HEK293T (cell line): ENCODE results near the gene TM4SF18.
"Not testable (repeated sequence)": the region's sequence is repeated elsewhere in the genome, so short reads cannot be mapped to it uniquely, and the experiment has no call there.

Source experiments
- CTCF ChIA-PET: fragments of 350-600 bp; formaldehyde crosslinking; extraction: SDS; loops from one replicate; lab custom pipeline; 2021; ENCODE audit warnings: antibody characterized with exemption, inconsistent platforms; lab: Yijun Ruan, JAX
- POLR2A ChIA-PET: fragments of 350-600 bp; formaldehyde crosslinking; extraction: SDS; loops from one replicate; lab custom pipeline; 2020; ENCODE audit warnings: antibody characterized with exemption, inconsistent platforms; lab: Yijun Ruan, JAX
- DNase-seq: peaks from one replicate; pipeline ENCODE4 v3.0.0; 2012; ENCODE audit warnings: mixed read lengths; ENCODE audit errors: extremely low spot score
- ARNT ChIP-seq: fragments of 450-650 bp; IDR thresholded peaks from 2 replicates; pipeline ENCODE4 v1.6.1; 2017; ENCODE audit warnings: mild to moderate bottlenecking
- BHLHE40 ChIP-seq: fragments of 450-650 bp; IDR thresholded peaks from 2 replicates; pipeline ENCODE4 v1.6.1; 2016; ENCODE audit warnings: mild to moderate bottlenecking, moderate library complexity, borderline replicate concordance
- CTBP1 ChIP-seq: fragments of 450-650 bp; IDR thresholded peaks from 2 replicates; pipeline ENCODE4 v1.6.1; 2016; ENCODE audit warnings: borderline replicate concordance
- ELF4 ChIP-seq: fragments of 450-650 bp; IDR thresholded peaks from 2 replicates; pipeline ENCODE4 v1.6.1; 2017; ENCODE audit warnings: antibody characterized with exemption
- FOXA1 ChIP-seq: fragments of 450-650 bp; IDR thresholded peaks from 2 replicates; pipeline ENCODE4 v1.6.1; 2016; ENCODE audit warnings: mild to moderate bottlenecking
- FOXK2 ChIP-seq: fragments of 450-650 bp; IDR thresholded peaks from 2 replicates; pipeline ENCODE4 v1.6.1; 2016; ENCODE audit warnings: mild to moderate bottlenecking
- FOXM1 ChIP-seq: fragments of 450-650 bp; IDR thresholded peaks from 2 replicates; pipeline ENCODE4 v1.6.1; 2017; ENCODE audit warnings: mild to moderate bottlenecking, borderline replicate concordance
- HDGF ChIP-seq: fragments of 450-650 bp; IDR thresholded peaks from 2 replicates; pipeline ENCODE4 v1.6.1; 2017; ENCODE audit warnings: antibody characterized with exemption, borderline replicate concordance
- L3MBTL2 ChIP-seq: fragments of 450-650 bp; conservative IDR thresholded peaks from 2 replicates; pipeline ENCODE4 v1.6.1; 2016; ENCODE audit warnings: mild to moderate bottlenecking
- LEF1 ChIP-seq: fragments of 450-650 bp; IDR thresholded peaks from 2 replicates; pipeline ENCODE4 v1.6.1; 2017; ENCODE audit warnings: mild to moderate bottlenecking, borderline replicate concordance
- NFRKB ChIP-seq: fragments of 450-650 bp; IDR thresholded peaks from 2 replicates; pipeline ENCODE4 v1.6.1; 2016; ENCODE audit warnings: mild to moderate bottlenecking, moderate library complexity
- PKNOX1 ChIP-seq: fragments of 450-650 bp; IDR thresholded peaks from 2 replicates; pipeline ENCODE4 v1.6.1; 2016
- SP1 ChIP-seq: fragments of 450-650 bp; IDR thresholded peaks from 2 replicates; pipeline ENCODE4 v1.6.1; 2017
- SUZ12 ChIP-seq: fragments of 450-650 bp; IDR thresholded peaks from 2 replicates; pipeline ENCODE4 v1.6.1; 2016; ENCODE audit warnings: mild to moderate bottlenecking
- TARDBP ChIP-seq: fragments of 450-650 bp; IDR thresholded peaks from 2 replicates; pipeline ENCODE4 v1.6.1; 2016
- ZNF384 ChIP-seq: fragments of 450-650 bp; IDR thresholded peaks from 2 replicates; pipeline ENCODE4 v1.6.1; 2016

TM4SF18 gene

GRCh38 chr3:149333176-149333859, at the start of gene TM4SF18:
TM4SF18 (minus strand) TSS chr3:149333636; CDS start chr3:149333382, 254 bp downstream.
- ChIA-PET CTCF (no interaction called here), POLR2A (no interaction called here)
- no peak for DNase-seq

GRCh38 chr3:149382518-149382917, 49.1 kb upstream of the TM4SF18 start:
- ChIA-PET POLR2A (no interaction called here), CTCF (no interaction called here)
- no peak for DNase-seq
- TF ChIP-seq NFRKB (no peak), FOXA1 (no peak), SP1 (no peak), LEF1 (no peak), PKNOX1 (no peak), BHLHE40 (no peak), ELF4 (no peak), FOXK2 (no peak), ZNF384 (no peak), CTBP1 (no peak), FOXM1 (no peak), L3MBTL2 (no peak), ARNT (no peak), HDGF (no peak), TARDBP (no peak), SUZ12 (no peak)

More at GRCh38 chr3:149333176-149333859, at the start of gene TM4SF18:
- TF ChIP-seq HDGF (no peak), ARNT (no peak), ELF4 (no peak), BHLHE40 (no peak), CTBP1 (no peak), TARDBP (no peak), L3MBTL2 (no peak), LEF1 (no peak), ZNF384 (no peak), PKNOX1 (no peak), SP1 (no peak), SUZ12 (no peak), FOXA1 (no peak), FOXM1 (no peak), NFRKB (no peak), FOXK2 (no peak)

- TF ChIP-seq FOXM1 (no peak), HDGF (no peak), L3MBTL2 (no peak), FOXK2 (no peak), BHLHE40 (no peak), SUZ12 (no peak), FOXA1 (no peak), LEF1 (no peak), ELF4 (no peak), ARNT (no peak)
- CTCF ChIA-PET = no interaction called here
- POLR2A ChIA-PET = no interaction called here
- DNase-seq = no peak
Measured at GRCh38 chr3:149382101-149382467, 48.6 kb upstream of the TM4SF18 start.

GRCh38 chr3:149381173-149382100, 48.0 kb upstream of the TM4SF18 start:
- ChIA-PET POLR2A (no interaction called here), CTCF (no interaction called here)
- TF ChIP-seq FOXK2 (no peak), TARDBP (no peak), ZNF384 (no peak), SP1 (no peak), SUZ12 (no peak), FOXM1 (no peak), BHLHE40 (no peak), ARNT (no peak), L3MBTL2 (no peak), ELF4 (no peak), LEF1 (no peak), NFRKB (no peak), CTBP1 (no peak), HDGF (no peak), PKNOX1 (no peak), FOXA1 (no peak)
- DNase-seq = no peak

- DNase-seq, POLR2A ChIA-PET, CTCF ChIA-PET: not testable (repeated sequence)
Measured at GRCh38 chr3:149380220-149380619, 46.8 kb upstream of the TM4SF18 start.
